Colonic mucosa (tissue), 4 donors: Measurements from ENCODE around the gene TMEM140. TPM values are rescaled to one million over a fixed set of nuclear protein-coding genes. Genes with fewer than 3 reads are reported as not detected.
"Not testable (repeated sequence)": the region's sequence is repeated elsewhere in the genome, so short reads cannot be mapped to it uniquely, and the experiment has no call there.

Experiments
- DNase-seq: peaks from one replicate; pipeline ENCODE4 v3.0.0-alpha.2; 2020
- H3K27ac ChIP-seq: fragments of 200-600 bp; one replicate; pipeline ENCODE4 v1.8.0; 2021
- H3K27me3 ChIP-seq: fragments of 200-600 bp; one replicate; pipeline ENCODE4 v1.8.0; 2021
- H3K36me3 ChIP-seq: fragments of 200-600 bp; one replicate; pipeline ENCODE4 v1.8.0; 2021
- H3K4me1 ChIP-seq: fragments of 200-600 bp; one replicate; pipeline ENCODE4 v1.8.0; 2021; ENCODE audit warnings: mild to moderate bottlenecking
- H3K4me3 ChIP-seq: fragments of 200-600 bp; one replicate; pipeline ENCODE4 v1.8.0; 2021
- H3K9ac ChIP-seq, 2 donors: one replicate each; pipeline ENCODE4 v1.7.0; 2013; ENCODE audit warnings: control low read depth in 2 of 2, low read depth in 2 of 2, low read length in 2 of 2
- H3K9me3 ChIP-seq: fragments of 200-600 bp; one replicate; pipeline ENCODE4 v1.8.0; 2021
- CTCF ChIP-seq: fragments of 200-600 bp; IDR thresholded peaks from one replicate; pipeline ENCODE4 v1.8.0; 2022; ENCODE audit warnings: antibody characterized with exemption, mild to moderate bottlenecking
- intact Hi-C: fragments of 100-400 bp; cut with DNase I; formaldehyde crosslinking; loops from one replicate; pipeline ENCODE4 v1.14.1; 2022
- total RNA-seq, 2 donors: library from RNA; stranded (reverse); fragmentation: NEBNext Ultra II Directional in 1 of 2; extraction: Animal tissue kit (Norgen Biotek cat#: 25700) in 1 of 2; gene quantifications; one replicate each; pipeline ENCODE4 v1.2.1, GENCODE V29; 2021
- donor health status: healthy.
- donor health status: DM: no; HTN: no; CAD: no.
- donor health status: DM: no; HTN: no; CAD: no.

TMEM140 gene
- total RNA-seq, 2 donors from 2014 or later = 3.8 to 11.9 TPM

DNA sequence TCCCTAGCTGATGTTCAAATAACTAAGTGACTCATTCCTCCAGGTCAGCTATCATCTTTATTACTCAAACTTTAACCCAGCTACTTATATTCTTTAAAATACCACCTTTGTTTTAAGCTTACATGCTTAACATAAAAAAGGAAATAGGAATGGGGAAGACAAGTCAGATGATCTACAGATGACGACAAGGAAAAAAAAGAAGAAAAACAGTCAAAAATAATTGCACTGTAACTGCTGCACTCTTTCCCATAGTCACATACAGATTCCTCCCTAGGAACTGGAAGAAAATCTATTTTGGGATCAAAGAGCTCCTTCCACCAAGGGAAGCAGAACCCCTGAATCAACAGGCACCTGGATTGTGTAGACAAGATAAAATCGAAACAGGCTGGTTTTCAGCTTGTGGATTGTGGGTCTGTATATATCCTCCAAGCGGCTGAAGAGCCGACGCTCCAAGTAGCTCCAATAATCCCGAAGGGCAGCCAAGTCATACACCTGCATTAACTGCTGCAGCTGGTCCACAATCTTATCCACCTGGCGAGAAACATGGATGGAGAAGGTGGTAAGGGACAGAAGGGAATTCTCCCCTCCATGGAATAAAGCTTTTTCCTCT, 61.5 kb downstream of the TMEM140 start:
- H3K4me1 ChIP-seq = no peaks in the 10 kb centered on the region
- no peak overlapping the region for H3K27ac ChIP-seq
- intact Hi-C loops = no loop called here
- H3K27me3 ChIP-seq = no peaks in the 10 kb centered on the region
- no peak overlapping the region for H3K4me3 ChIP-seq
- no peaks in the 10 kb centered on the region for H3K36me3 ChIP-seq
- H3K9ac ChIP-seq = no peak overlapping the region
- H3K9me3 ChIP-seq = no peaks in the 10 kb centered on the region
- no peak for TF ChIP-seq CTCF
- DNase-seq = no peak

DNA sequence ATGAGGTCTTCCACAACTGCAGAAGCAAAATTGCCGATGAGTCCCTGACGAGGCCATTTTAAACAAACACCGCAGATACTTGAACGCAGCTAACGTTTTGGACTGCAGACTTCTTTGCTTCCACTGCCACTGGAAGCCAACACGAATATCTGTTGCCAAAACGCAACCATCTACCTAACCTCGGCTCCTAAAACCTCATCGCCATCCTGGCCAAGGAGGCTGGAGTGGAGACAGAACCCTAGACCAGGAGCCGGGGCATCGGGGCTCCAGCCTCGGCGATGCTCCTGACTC, 63.0 kb downstream of the TMEM140 start:
- no peaks in the 10 kb centered on the region for H3K4me1 ChIP-seq
- intact Hi-C loops = no loop called here
- H3K9me3 ChIP-seq = no peaks in the 10 kb centered on the region
- peak overlapping the region; percentile 66 for H3K27ac ChIP-seq
- peak overlapping the region; percentile 88 to 95 for H3K9ac ChIP-seq
- peak overlapping the region; percentile 87 for H3K4me3 ChIP-seq
- no peaks in the 10 kb centered on the region for H3K36me3 ChIP-seq
- no peak for DNase-seq
- TF ChIP-seq CTCF = no peak
- H3K27me3 ChIP-seq = no peaks in the 10 kb centered on the region

DNA sequence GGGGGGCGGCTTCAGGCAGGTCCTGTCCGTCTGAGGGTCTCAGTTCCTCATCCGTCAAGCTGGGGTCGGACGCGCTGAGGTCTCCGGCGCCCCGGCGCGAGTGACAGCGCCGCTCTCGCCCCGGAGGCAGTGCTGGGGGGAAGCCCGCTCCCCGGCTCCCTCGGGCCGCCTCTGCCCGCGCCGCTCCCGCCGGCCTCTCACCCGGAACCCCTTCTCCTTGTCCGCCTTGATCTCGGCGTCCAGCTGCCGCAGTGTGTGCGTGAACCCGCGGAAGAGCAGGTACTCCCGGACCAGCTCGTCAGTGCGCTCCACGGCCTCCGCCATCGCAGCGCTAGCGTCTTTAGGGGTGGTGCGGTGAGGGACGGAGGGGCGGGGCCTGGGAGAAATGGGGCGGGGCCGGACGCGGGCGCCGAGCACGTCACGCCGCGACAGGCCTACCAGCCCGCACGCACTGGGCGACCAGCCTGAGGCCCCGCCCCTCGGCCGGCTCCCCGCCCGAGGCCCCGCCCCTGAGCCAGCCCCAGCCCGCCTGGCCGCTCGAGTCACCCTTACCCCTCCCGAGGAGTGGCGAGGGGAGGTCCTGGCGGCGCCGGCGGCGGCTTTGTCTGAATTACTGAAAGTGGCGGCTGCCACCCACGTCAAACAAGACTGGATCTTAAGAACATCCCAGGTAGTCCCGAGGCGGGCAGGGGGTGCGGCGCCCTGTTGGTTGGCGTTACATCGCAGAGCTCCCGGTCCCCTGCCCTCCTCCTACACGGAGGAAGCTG, 63.5 kb downstream of the TMEM140 start, which contains the start of gene WDR91:
Gene WDR91 (minus strand): TSS at position 348 of the 767 bp plus-strand sequence. CDS start 24 bp downstream, at position 324.
- peak within 1 kb of the TSS; percentile 88 to 95 for H3K9ac ChIP-seq
- H3K9me3 ChIP-seq = no peaks in the 10 kb centered on the region
- H3K4me3 ChIP-seq = peak within 1 kb of the TSS; percentile 87
- no peak for TF ChIP-seq CTCF
- no peaks in the 10 kb centered on the region for H3K36me3 ChIP-seq
- intact Hi-C loops = no loop called here
- H3K27me3 ChIP-seq = no peaks in the 10 kb centered on the region
- peak; percentile 97 for DNase-seq
- H3K4me1 ChIP-seq = no peaks in the 10 kb centered on the region
- peak within 1 kb of the TSS; percentile 66 for H3K27ac ChIP-seq

GRCh38 chr7:135211946-135212685, 64.2 kb downstream of the TMEM140 start:
- DNase-seq, H3K36me3 ChIP-seq, intact Hi-C loops, H3K9me3 ChIP-seq, H3K4me1 ChIP-seq, H3K27me3 ChIP-seq: not testable (repeated sequence)
- H3K27ac ChIP-seq = peak overlapping the region; percentile 58
- peak overlapping the region; percentile 87 for H3K4me3 ChIP-seq
- H3K9ac ChIP-seq = peak overlapping the region; percentile 67 to 71

GRCh38 chr7:135213831-135214230, 66.0 kb downstream of the TMEM140 start:
- no peak overlapping the region for H3K27ac ChIP-seq
- no peaks in the 10 kb centered on the region for H3K9me3 ChIP-seq
- DNase-seq = no peak
- H3K9ac ChIP-seq = no peak overlapping the region
- H3K4me1 ChIP-seq = no peaks in the 10 kb centered on the region
- intact Hi-C loops = no loop called here
- H3K27me3 ChIP-seq = no peaks in the 10 kb centered on the region
- H3K36me3 ChIP-seq = no peaks in the 10 kb centered on the region
- TF ChIP-seq CTCF = no peak
- no peak overlapping the region for H3K4me3 ChIP-seq
